Endodermal cell (in vitro differentiated cells): Measurements from ENCODE around the gene HNRNPUL1. TPM values are rescaled to one million over a fixed set of nuclear protein-coding genes. Genes with fewer than 3 reads are reported as not detected.
A peak's percentile ranks its signal among the peaks of the same experiment; 100 is the strongest.

Experiments
- DNase-seq: peaks from one replicate; pipeline ENCODE4 v3.0.0-alpha.2; 2017
- H3K27ac ChIP-seq: 2 replicates; pipeline ENCODE4 v1.5.1; 2013; ENCODE audit warnings: mild to moderate bottlenecking, low read depth, low read length, moderate library complexity
- H3K27me3 ChIP-seq: 2 replicates; pipeline ENCODE4 v1.6.1; 2013; ENCODE audit warnings: mild to moderate bottlenecking, low read length, moderate library complexity; ENCODE audit not compliant: insufficient read depth, control insufficient read depth, poor library complexity, severe bottlenecking
- H3K36me3 ChIP-seq: 2 replicates; pipeline ENCODE4 v1.7.0; 2013; ENCODE audit warnings: mild to moderate bottlenecking, low read length, moderate library complexity; ENCODE audit not compliant: control insufficient read depth, insufficient read depth
- H3K4me1 ChIP-seq: one replicate; pipeline ENCODE4 v1.7.0; 2013; ENCODE audit warnings: low read length; ENCODE audit not compliant: control insufficient read depth, insufficient read depth
- H3K4me3 ChIP-seq: 2 replicates; pipeline ENCODE4 v1.5.1; 2013; ENCODE audit warnings: mild to moderate bottlenecking, low read length, moderate library complexity
- H3K9ac ChIP-seq: 2 replicates; pipeline ENCODE4 v1.6.1; 2013; ENCODE audit warnings: mild to moderate bottlenecking, low read length, moderate library complexity; ENCODE audit not compliant: poor library complexity, severe bottlenecking; ENCODE audit errors: extremely low read depth
- H3K9me3 ChIP-seq: 2 replicates; pipeline ENCODE4 v1.6.1; 2013; ENCODE audit warnings: mild to moderate bottlenecking, low read length, moderate library complexity; ENCODE audit not compliant: control insufficient read depth
- H3K27ac Mint-ChIP-seq: 2 replicates; pipeline ENCODE4 v1.8.0; 2020; ENCODE audit warnings: mixed read lengths
- H3K27me3 Mint-ChIP-seq: 2 replicates; pipeline ENCODE4 v1.8.0; 2021; ENCODE audit warnings: mild to moderate bottlenecking, mixed read lengths; ENCODE audit not compliant: insufficient read depth
- H3K36me3 Mint-ChIP-seq: 2 replicates; pipeline ENCODE4 v1.8.0; 2020; ENCODE audit warnings: low read depth, mixed read lengths
- H3K4me1 Mint-ChIP-seq: 2 replicates; pipeline ENCODE4 v1.8.0; 2020; ENCODE audit warnings: mixed read lengths
- H3K4me3 Mint-ChIP-seq: 2 replicates; pipeline ENCODE4 v1.8.0; 2020; ENCODE audit warnings: mild to moderate bottlenecking, moderate library complexity, mixed read lengths
- H3K9me3 Mint-ChIP-seq: 2 replicates; pipeline ENCODE4 v1.8.0; 2020; ENCODE audit warnings: mild to moderate bottlenecking, mixed read lengths
- WGBS, 2 experiments: methylation state at CpG; one replicate each; pipeline versions ENCODE4 v1.1.5 to v1.1.7; 2013; ENCODE audit warnings: missing lambda C conversion rate in 2 of 2, mixed read lengths in 1 of 2; ENCODE audit not compliant: insufficient coverage in 1 of 2, insufficient read length in 1 of 2; 5-methylcytosine and 5-hydroxymethylcytosine counted together
- total RNA-seq, 2 donors: library from RNA; stranded (reverse); fragmentation: NEBNext Ultra II Directional in 1 of 2; extraction: Animal tissue kit (Norgen Biotek cat#: 25700) in 1 of 2; gene quantifications; 2 replicates in 1 of 2; 3 replicates in 1 of 2; pipeline ENCODE4 v1.2.1, GENCODE V29; 2021
- TF ChIP-seq, protein P1 (sequence below): fragments of 200-600 bp; sonication (generic); conservative IDR thresholded peaks from 2 replicates; pipeline ENCODE4 v1.5.0; 2021; ENCODE audit warnings: antibody characterized with exemption, mild to moderate bottlenecking

The HNRNPUL1 gene
- total RNA-seq, 2 donors from 2014 or later: 211 to 225 TPM

DNA sequence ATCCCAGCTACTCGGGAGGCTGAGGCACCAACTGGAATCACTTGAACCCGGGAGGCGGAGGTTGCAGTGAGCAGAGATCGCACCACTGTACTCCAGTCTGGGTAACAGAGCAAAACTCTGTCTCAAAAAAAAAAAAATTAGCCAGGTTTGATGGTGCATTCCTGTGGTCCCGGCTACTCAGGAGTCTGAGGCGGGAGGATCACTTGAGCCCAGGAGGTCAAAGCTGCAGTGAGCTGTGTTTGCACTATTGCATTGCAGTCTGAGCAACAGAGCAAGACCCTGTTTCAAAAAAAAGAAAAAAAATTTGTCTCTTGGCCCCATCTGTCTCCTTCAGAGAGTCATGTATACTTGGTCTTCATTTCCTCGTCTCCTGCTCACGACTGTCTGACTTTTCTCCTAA lies 47.4 kb downstream of the HNRNPUL1 start:
- H3K27me3 Mint-ChIP-seq: peaks cover 2% of the 10 kb centered on the region
- Histone ChIP-seq H3K36me3 (peaks cover 63% of the 10 kb centered on the region), H3K4me1 (peaks cover 7% of the 10 kb centered on the region), H3K9me3 (no peaks in the 10 kb centered on the region), H3K27me3 (no peaks in the 10 kb centered on the region), H3K4me3 (peak overlapping the region; percentile 91), H3K9ac (no peak overlapping the region), H3K27ac (no peak overlapping the region)
- H3K4me3 Mint-ChIP-seq: peak overlapping the region; percentile 96
- TF ChIP-seq, protein P1, sequence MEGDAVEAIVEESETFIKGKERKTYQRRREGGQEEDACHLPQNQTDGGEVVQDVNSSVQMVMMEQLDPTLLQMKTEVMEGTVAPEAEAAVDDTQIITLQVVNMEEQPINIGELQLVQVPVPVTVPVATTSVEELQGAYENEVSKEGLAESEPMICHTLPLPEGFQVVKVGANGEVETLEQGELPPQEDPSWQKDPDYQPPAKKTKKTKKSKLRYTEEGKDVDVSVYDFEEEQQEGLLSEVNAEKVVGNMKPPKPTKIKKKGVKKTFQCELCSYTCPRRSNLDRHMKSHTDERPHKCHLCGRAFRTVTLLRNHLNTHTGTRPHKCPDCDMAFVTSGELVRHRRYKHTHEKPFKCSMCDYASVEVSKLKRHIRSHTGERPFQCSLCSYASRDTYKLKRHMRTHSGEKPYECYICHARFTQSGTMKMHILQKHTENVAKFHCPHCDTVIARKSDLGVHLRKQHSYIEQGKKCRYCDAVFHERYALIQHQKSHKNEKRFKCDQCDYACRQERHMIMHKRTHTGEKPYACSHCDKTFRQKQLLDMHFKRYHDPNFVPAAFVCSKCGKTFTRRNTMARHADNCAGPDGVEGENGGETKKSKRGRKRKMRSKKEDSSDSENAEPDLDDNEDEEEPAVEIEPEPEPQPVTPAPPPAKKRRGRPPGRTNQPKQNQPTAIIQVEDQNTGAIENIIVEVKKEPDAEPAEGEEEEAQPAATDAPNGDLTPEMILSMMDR: no peak
- no peak overlapping the region for H3K27ac Mint-ChIP-seq
- WGBS, 2 experiments: 95% methylated on average over 7 to 8 of the region's 8 CpGs
- peaks cover 19% of the 10 kb centered on the region for H3K4me1 Mint-ChIP-seq
- H3K9me3 Mint-ChIP-seq: peaks cover under 1% of the 10 kb centered on the region
- no peak for DNase-seq
- peaks cover 47% of the 10 kb centered on the region for H3K36me3 Mint-ChIP-seq

DNA sequence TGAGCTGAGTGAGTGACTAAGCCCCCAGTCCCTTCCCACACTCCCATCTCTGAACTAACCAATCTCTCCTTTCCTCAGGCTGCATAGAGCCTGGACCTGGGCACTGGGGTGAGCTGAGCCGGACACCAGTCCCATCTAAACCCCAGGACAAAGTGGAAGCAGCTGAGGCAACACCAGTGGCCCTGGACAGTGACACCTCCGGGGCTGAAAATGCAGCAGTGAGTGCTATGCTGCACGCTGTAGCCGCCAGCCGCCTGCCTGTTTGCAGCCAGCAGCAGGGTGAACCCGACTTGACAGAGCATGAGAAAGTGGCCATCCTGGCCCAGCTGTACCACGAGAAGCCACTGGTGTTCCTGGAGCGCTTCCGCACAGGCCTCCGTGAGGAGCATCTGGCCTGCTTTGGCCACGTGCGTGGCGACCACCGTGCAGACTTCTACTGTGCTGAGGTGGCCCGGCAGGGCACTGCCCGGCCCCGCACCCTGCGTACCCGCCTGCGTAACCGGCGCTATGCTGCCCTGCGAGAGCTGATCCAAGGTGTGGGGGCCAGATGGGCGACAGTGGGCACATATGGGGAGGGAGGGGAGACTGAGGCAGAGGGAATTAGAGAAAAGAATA lies 52.2 kb downstream of the HNRNPUL1 start:
- peaks cover 74% of the 10 kb centered on the region for H3K36me3 Mint-ChIP-seq
- Histone ChIP-seq H3K9ac (no peak overlapping the region), H3K27me3 (no peaks in the 10 kb centered on the region), H3K4me1 (no peaks in the 10 kb centered on the region), H3K4me3 (no peak overlapping the region), H3K9me3 (no peaks in the 10 kb centered on the region), H3K36me3 (peaks cover 74% of the 10 kb centered on the region), H3K27ac (no peak overlapping the region)
- no peaks in the 10 kb centered on the region for H3K27me3 Mint-ChIP-seq
- 94 to 98% methylated on average over 16 to 24 of the region's 24 CpGs for WGBS, 2 experiments
- H3K27ac Mint-ChIP-seq: no peak overlapping the region
- H3K4me3 Mint-ChIP-seq: no peak overlapping the region
- H3K4me1 Mint-ChIP-seq: peaks cover 5% of the 10 kb centered on the region
- TF ChIP-seq, protein P1: no peak
- peaks cover 4% of the 10 kb centered on the region for H3K9me3 Mint-ChIP-seq
- DNase-seq: no peak

DNA sequence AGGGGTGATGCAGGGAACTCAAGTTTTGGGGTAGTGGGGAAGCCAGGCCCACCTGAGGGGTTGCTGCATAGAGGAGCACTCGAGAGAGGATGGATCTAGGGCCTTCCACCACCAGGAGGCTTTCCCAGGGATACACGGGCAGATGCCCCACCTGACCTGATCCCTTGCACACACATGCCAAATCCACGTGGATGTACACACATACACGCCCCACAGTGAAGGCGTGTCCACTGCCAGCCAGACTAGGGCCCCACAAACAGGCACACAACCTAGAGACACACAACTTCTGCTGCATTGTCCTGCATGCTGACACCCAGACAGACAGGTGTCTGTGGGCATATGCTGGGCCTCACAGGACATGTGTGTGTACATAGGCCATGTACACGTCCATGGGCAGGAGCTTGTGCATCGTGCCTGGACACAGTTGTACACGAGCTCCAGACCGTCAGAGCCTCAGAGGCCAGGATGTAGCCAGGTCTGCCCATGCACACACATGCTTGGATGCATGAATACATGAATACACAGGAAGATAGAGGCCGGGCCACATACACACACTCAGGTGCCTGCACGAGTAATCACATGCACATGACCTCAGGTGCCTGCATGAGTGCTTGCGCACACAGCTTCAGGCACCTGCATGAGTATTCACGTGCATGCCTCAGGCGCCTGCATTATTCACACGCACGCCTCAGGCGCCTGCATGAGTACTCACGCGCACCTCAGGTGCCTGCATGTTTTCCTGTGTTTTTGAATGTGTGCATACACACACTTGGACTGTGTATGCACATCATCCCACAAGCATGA lies 54.7 kb downstream of the HNRNPUL1 start:
- no peak overlapping the region for H3K4me3 Mint-ChIP-seq
- no peaks in the 10 kb centered on the region for H3K27me3 Mint-ChIP-seq

More for the DNA sequence above, 54.7 kb downstream of the HNRNPUL1 start:
- no peaks in the 10 kb centered on the region for H3K9me3 ChIP-seq
- H3K4me3 ChIP-seq: no peak overlapping the region
- Mint-ChIP-seq H3K4me1 (peaks cover 19% of the 10 kb centered on the region), H3K9me3 (peaks cover 4% of the 10 kb centered on the region), H3K27ac (no peak overlapping the region), H3K36me3 (peaks cover 61% of the 10 kb centered on the region)
- H3K27ac ChIP-seq: no peak overlapping the region
- DNase-seq: no peak
- peaks cover 72% of the 10 kb centered on the region for H3K36me3 ChIP-seq
- H3K4me1 ChIP-seq: peaks cover 3% of the 10 kb centered on the region
- TF ChIP-seq, protein P1: peak; percentile 17
- no peaks in the 10 kb centered on the region for H3K27me3 ChIP-seq
- H3K9ac ChIP-seq: no peak overlapping the region
- WGBS, 2 experiments: 94 to 96% methylated on average over 16 to 19 of the region's 19 CpGs
